GM21390 (cell line): ENCODE data around the gene SCGN.

ENCODE experiments used
- ATAC-seq: cut with Tn5 transposase; IDR thresholded peaks from one replicate; pipeline ENCODE4 v1.9.1; 2021; ENCODE audit not compliant: unreplicated experiment

Gene SCGN

DNA sequence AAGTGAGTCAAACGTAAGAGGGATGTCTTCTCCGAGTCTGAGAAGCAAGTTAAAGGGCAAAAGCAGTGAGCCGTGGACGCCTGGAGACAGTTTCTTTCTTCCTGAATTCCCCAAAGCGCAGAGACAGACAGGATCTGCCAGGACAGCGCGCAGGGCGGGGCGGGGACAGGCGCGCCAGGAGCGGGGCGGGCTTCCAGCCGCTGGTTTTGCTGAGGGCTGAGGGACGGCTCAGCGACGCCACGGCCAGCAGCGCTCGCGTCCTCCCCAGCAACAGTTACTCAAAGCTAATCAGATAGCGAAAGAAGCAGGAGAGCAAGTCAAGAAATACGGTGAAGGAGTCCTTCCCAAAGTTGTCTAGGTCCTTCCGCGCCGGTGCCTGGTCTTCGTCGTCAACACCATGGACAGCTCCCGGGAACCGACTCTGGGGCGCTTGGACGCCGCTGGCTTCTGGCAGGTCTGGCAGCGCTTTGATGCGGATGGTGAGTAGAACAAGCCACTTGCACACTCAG, at the start of gene SCGN:
TSS of gene SCGN (plus strand) at position 209 of the 509 bp plus-strand sequence. CDS start at position 398, 189 bp downstream.
- ATAC-seq: no peak

DNA sequence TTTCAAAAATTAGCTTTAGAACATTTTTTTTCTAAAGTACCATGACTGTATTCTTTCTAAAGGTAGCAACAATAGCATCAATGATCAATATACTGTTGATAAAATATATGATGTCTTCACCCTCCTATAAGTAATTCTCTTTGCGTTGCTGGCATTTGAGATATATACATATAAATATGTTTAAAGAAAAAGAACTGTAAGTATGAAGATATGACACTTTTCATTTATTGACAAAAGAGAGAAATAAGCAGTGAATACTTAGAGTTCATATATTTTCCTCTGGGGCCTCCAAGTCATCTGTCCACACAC, 49.4 kb upstream of the SCGN start:
- no peak for ATAC-seq

DNA sequence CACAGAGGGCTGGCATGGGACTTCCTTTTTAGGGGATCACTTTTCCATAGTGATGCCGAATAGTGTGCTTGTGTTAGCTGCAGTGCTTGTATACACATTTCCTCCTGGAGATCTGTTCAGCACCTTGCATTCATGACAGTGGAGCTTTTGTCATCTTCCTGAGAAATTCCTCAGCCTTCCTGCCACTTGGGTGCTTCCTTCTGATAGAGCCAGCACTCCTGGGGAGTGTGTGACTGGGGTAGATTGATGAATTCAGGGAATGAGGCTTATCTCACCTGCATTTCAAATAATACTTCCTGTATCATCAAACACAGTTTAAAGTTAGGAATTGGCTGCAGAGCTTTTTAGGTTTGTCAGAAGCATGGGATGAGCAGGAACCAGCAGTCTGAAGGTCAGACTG, 48.8 kb upstream of the SCGN start:
- no peak for ATAC-seq

DNA sequence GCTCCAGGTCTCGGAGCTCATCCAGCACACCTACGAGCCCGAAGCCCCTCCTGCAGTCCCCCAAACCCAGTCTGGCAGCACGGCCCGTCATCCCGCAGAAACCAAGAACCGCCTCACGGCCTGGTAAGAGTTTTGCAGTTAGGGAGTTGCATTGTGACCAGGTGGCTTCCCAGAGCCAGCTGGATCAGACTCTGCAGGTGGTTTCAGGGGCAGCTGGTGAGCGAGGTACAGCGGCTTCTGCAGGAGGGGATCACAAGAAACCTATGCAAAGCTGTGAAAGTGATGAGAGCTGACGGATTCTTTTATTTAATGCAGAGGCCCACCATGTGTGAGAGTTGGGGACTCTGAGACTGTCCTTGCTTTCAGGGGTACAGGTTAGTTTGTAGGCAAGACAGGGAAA, 45.9 kb upstream of the SCGN start:
- no peak for ATAC-seq

DNA sequence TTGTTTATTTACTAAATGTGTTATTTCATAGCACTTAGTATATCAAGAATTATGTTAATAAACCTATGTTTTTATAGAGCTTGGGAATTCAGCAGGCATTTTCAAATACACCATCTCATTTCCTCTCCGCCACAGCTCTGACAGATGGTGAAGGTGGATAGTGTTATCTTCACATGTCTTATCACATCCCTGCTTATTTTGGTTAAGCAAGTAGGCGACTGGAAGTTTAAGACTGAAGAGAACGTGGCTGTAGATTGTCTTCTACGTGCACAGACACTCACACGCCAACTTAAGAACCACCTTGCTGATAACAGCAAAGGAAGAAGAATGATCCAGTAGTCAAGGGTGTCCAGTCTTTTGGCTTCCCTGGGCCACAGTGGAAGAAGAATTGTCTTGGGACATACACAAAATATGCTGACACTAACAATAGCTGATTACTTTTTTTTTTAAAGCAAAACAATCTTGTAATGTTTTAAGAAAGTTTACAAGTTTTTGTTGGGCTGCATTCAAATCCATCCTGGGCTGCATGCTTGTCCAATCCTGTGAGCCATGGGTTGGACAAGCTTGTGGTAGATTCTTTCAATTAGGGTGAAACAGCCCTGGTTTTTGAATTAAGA, 43.3 kb upstream of the SCGN start:
- no peak for ATAC-seq

- ATAC-seq: no peak
Measured at GRCh38 chr6:25612666-25613065, 39.3 kb upstream of the SCGN start.

- ATAC-seq: no peak
Measured at GRCh38 chr6:25613415-25613814, 38.6 kb upstream of the SCGN start.

GRCh38 chr6:25614052-25614451, 38.0 kb upstream of the SCGN start:
- ATAC-seq: no peak

DNA sequence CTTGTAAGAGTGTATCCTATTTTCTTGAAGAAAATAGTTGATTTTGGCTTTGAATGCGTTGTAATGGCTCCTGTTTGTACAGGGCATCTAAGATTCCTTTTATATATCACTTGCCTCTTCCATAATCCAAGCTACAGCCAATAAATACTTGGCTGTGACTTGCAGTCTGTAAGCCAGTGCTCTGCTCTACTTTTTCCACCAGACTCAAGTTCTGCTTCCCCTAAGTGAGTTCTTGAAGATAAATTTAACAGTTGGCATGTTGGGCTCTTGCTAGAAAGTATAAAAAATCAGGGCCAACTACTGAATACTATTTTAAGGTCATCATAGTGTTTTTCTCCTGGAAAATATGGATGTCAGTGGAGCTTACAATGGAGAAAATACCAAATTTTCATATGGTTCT, 36.5 kb upstream of the SCGN start:
- ATAC-seq: no peak

GRCh38 chr6:25617997-25618396, 34.0 kb upstream of the SCGN start:
- no peak for ATAC-seq

DNA sequence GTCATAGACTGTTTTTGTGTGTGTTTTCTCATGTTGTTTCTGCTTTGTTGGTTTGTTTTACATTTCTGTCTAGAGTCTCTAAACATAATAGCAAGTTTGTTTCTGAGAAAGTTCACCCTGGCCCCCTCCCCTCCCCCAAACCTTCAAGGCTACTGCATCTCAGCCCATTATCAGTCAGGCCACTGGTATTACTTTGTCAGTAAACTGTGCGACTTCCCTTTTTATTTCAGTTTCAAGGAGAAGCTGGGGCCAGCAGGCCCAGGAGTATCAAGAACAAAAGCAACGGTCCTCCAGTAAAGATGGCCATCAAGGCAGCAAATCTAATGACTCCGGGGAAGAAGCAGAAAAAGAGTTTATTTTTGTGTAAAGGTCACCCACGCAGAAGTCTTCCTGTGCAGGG, 32.8 kb upstream of the SCGN start:
- ATAC-seq: no peak

- no peak for ATAC-seq
Measured at GRCh38 chr6:25620391-25620790, 31.6 kb upstream of the SCGN start.

- no peak for ATAC-seq
Measured at GRCh38 chr6:25623065-25623464, 28.9 kb upstream of the SCGN start.

DNA sequence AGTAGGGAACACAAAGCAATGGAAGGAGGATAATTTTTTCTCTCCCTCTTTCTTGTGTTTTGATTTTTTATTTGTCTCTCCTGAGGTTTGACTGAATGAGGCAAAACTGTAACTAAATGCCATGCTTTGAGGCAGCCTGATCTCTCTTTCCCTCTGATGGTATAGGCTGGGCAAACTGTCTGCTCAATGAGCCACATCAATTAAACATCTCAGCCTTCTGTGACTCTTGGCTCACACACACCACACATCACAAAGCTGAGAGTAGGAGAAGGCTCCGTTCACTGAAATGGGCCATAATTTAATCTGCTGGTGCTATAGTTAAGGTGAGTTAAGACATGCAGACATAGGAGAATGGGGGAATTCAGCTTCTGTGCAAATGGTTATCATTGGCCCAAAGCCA, 28.1 kb upstream of the SCGN start:
- no peak for ATAC-seq

DNA sequence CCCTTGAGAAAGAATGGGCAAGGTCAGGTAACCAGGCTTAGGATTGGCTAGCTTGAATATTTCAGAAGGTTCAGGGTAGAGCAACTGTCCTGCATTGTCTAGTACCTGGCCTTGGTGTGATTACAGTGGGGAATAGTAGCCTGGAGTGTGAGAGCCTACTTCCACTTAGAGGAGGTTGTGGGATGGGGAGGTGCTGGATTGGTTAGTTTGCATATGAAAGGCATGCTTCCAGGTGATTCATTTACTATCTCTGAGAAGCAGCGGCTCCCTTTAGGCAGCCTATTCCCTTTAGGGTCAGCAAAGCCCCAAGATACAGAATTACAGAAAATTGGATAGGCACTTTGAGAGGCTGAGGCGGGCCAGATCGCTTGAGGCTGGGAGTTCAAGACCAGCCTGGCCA, 25.0 kb upstream of the SCGN start:
- ATAC-seq: no peak

DNA sequence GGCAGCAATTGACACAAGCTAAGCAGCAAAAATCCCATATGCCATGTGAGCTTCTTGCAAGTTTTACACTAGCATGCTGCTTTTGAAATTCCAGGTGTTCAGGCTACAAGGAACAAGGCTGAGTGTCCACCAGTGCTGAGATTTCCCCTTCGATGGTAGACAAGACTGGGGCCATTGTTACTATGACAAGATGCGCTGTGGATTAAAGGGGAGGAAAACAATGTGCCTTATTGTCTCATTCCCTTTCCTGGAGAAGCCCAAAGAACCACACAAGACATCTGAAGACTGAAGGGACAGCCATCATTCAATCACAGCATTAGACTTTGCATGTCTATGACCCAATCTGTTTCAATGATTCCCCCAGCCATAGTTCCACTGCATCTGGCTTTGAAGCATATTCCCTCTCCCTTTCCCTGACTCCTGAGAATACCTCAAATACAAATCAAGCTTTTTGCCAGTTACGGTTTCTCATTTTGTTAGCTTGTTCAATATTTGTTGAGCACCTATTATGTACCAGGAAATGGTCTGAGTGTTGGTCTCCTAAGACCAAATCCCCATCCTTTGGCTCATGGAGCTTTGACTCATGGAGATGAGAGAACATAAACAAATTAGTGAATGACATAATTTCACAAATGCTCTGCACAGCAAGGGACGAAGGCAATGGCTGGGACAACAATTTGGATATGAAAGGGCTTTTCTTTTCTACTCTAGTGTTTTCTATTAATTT, 23.4 kb upstream of the SCGN start:
- no peak for ATAC-seq

- no peak for ATAC-seq
Measured at GRCh38 chr6:25629198-25629576, 22.8 kb upstream of the SCGN start.

DNA sequence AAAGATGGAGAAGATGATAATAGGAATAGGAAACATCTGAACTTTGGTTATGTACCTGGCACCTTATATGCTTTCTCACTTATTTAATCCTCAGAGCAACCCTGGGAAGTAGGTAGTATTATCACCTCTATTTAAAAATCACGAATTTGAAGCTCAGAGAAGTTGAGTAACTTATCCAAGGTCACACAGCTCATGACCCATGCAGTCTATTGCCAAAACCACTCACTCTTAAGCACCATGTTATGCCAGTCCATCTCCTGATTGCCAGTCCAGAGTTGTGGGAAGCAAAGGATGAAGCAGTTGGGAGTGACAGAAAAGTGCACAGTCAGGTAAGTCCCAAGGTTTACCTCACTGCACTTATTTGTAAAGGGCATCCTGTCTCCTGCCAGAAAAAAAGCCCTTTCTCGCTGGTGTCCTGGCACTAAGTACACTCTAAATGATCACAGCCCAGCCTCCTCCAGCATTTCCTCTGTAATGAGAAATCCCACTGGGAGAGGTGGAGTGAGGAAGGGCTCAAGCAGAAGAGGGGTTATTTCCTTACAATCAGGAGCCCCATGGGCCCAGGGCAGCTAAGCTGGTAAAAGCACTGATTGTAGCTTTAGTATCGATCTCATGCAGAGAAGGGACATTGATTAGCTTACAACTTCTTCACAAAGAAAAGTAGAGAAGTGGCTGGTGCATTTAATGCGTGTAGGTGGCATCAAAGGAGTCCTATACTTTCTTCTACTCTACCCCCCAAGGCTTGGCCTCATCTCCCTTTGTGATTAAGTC, 21.3 kb upstream of the SCGN start:
- no peak for ATAC-seq

- ATAC-seq: no peak
Measured at GRCh38 chr6:25635886-25636317, 16.1 kb upstream of the SCGN start.

DNA sequence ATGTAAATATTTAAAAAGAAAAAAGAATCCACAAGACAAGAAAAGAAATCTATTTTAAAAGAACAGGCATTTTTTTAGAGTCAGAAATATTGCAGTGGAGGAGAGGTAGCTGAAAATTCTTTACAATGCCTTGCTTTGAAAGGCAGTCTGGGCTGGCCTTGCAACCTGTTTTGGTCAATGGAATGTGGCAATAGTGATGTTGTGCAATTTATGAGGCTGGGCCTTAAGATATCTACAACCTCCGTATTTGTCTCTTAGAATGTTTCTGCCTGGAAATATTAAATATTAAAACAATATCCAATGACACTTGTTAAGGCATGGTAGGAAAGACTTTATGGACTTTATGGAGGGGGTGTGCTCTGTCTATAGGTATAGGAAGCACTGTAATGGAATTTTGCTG, 14.8 kb upstream of the SCGN start:
- no peak for ATAC-seq

- ATAC-seq: no peak
Measured at GRCh38 chr6:25637960-25638434, 14.0 kb upstream of the SCGN start.

DNA sequence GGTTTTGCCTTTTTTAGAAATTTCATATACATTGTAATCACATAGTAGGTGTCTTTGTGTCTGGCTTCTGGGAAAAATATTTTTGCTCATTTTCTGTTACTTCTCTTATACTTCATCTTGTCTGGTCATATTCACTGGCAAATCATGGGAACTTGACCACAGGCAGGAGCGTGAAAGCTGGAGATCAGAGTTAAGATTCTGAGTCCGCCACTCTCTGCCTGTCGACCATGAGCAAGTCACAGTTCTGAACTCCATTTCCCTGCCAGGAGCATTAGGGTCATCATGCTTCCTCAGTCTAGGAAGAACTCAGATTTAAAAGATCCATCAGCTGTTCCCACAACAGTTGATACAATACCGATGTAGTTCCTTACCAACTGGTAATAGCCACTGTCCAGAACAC, 12.4 kb upstream of the SCGN start:
- ATAC-seq: no peak
